GM12872 (cell line): ENCODE measurements around the gene WWC2.

Experiments used
- CTCF ChIP-seq: IDR thresholded peaks from 3 replicates; pipeline ENCODE4 v1.5.1; 2011; ENCODE audit warnings: low read depth, mild to moderate bottlenecking, low read length, moderate library complexity; ENCODE audit not compliant: insufficient read depth

WWC2 gene

GRCh38 chr4:183136855-183137254, 37.8 kb downstream of the WWC2 start:
- no peak for TF ChIP-seq CTCF

GRCh38 chr4:183139058-183139750, 40.1 kb downstream of the WWC2 start:
- no peak for TF ChIP-seq CTCF

GRCh38 chr4:183139972-183140570, 41.0 kb downstream of the WWC2 start:
- no peak for TF ChIP-seq CTCF

GRCh38 chr4:183140911-183141320, 41.9 kb downstream of the WWC2 start:
- TF ChIP-seq CTCF: no peak

- TF ChIP-seq CTCF: no peak
Measured at GRCh38 chr4:183141997-183142396, 42.9 kb downstream of the WWC2 start.

- TF ChIP-seq CTCF: no peak
Measured at GRCh38 chr4:183142571-183143550, 43.8 kb downstream of the WWC2 start.

- TF ChIP-seq CTCF: no peak
Measured at GRCh38 chr4:183144787-183145186, 45.7 kb downstream of the WWC2 start.
